HL-60/S4 (cell line): ENCODE data around the gene INPP5A.
"Not testable (repeated sequence)": the region's sequence is repeated elsewhere in the genome, so short reads cannot be mapped to it uniquely, and the experiment has no call there.

Experiments used
- in situ Hi-C: fragments of 300-500 bp; cut with MboI; formaldehyde crosslinking; loops from 2 replicates; pipeline ENCODE4 v1.14.3; 2022; ENCODE audit warnings: low sequenced_read_pairs

The INPP5A gene, protein sequence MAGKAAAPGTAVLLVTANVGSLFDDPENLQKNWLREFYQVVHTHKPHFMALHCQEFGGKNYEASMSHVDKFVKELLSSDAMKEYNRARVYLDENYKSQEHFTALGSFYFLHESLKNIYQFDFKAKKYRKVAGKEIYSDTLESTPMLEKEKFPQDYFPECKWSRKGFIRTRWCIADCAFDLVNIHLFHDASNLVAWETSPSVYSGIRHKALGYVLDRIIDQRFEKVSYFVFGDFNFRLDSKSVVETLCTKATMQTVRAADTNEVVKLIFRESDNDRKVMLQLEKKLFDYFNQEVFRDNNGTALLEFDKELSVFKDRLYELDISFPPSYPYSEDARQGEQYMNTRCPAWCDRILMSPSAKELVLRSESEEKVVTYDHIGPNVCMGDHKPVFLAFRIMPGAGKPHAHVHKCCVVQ

DNA sequence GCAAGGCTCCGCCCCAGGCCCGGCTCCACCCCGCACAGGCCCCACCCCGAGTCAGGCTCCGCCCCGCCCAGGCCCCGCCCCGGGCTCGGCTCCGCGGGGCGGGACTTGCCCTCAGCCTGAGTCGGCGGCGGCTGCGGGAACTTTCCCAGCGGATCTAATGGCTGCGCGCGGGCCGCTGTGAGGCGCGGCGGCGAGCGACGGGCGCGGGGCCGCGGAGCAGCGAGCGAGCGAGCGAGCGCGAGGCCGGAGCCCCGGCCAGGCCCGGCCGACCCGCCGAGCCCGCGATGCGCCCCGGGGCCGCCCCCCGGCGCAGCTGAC lies at the start of gene INPP5A:
Gene INPP5A, plus strand, starts transcription at position 104 of the 318 bp plus-strand sequence. CDS start 310 bp downstream, outside the sequence.
- in situ Hi-C loops, result no loop called here

DNA sequence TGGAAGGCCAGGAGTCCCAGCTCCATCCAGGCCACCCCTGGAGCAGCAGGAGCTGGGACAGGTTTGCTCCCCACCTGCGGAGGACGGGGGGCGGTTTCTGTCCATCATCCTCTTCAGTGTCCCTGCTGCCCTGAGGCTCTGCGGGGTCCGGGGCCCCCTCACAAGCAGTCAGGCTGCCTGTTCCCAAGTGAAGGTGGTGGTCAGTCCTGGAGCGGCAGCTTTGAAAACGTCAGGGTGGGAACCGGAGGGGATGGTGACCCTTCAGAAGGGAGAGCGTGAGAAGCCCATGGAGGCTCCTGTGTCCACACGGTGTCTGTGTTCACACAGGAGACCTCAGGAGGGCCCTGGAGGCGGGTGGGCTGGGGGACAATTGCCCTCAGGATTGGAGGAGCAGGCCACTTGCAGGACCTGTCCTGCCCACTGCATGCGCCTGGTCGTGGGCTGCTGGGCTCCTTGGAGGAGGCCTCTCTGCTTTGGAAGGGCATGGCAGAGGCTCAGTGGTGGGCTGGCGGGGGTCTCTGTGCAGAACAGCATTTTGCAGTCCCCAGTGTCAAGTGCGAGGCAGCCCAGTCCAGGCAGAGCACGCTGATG lies 49.3 kb upstream of the INPP5A start:
- in situ Hi-C loops, result no loop called here

DNA sequence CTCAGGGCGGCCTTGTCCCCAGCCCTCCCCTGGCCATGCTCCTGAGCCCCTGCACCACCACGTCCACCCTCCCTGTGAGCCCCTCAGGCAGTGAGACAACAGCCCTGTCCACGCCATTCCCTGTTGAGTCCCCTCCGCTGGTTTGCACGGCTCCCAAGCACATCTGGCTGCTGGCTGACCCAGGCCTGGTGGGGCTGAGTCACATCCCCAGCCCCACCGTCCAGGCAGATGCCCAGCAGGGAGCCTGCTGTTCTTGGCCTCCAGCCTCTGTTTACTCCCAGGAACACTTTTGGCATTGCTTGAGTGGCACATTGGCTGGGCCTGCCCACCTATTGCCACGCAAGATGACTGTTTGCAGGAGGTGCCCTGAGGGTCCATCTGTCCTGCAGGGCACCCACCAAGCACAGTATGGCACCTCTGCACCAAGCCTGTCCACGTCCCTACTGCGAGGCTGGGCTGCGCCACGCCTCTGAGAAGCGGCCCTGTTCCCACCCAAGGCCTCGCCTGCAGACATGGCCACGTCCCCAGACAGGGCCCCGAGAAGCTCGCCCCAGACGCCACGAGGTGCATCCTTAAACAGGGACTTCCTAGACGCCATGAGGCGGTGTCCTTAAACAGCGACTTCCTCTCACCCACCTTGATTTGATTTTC lies 48.4 kb upstream of the INPP5A start:
- in situ Hi-C loops, result no loop called here

DNA sequence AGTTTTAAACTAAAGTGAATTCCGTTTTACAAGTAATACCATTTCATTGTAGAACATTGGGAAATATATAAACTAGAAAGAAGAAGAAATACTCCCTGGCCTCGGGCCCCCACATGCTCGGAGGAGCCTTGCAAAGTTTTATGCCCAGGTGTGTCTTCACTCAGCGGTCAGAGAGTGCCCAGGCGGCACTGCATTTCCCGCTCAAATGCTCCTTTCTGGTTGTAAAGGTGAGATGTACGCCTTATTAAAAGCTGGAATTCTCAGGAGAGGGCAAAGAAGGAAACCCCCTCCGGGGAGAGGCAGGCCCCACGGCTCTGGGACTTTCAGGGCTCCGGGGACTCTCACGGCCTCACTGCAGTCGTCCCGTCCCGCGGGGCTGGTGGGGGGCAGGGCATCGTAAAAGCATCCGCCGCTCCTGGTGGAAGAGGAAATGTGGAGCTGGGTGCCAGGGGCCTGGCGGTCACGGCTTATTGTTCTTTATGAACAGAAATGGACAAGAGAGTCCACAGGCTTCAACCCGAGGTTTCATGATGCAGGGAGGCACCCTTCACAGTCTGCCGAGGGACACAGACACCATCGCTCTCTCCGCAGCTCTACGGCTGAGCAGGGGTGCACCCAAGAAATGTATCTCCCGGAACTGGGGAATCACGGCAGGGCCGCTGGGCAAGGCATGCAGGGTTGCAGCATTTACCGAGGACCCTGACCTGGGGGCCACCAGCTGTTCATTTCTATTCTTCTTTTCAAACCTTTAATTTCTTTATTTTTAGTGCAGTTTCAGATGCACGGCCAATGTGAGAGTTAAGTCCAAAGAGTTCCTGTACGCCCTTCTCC lies 47.7 kb upstream of the INPP5A start:
- in situ Hi-C loops, result no loop called here

DNA sequence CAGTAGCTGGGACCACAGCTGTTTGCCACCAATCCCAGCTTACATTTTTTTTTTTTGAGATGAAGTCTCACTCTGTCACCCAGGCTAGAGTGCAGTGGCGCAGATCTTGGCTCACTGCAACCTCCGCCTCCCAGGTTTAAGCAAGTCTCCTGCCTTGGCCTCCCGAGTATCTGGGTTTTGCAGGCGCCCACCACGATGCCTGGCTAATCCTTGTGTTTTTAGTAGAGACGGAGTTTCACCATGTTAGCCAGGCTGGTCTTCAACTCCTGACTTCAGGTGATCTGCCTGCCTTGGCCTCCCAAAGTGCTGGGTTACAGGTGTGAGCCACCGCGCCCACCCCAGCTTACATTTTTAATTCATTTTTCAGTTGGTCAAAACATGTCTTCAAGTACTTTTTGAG lies 46.1 kb upstream of the INPP5A start:
- in situ Hi-C loops, result not testable (repeated sequence)

DNA sequence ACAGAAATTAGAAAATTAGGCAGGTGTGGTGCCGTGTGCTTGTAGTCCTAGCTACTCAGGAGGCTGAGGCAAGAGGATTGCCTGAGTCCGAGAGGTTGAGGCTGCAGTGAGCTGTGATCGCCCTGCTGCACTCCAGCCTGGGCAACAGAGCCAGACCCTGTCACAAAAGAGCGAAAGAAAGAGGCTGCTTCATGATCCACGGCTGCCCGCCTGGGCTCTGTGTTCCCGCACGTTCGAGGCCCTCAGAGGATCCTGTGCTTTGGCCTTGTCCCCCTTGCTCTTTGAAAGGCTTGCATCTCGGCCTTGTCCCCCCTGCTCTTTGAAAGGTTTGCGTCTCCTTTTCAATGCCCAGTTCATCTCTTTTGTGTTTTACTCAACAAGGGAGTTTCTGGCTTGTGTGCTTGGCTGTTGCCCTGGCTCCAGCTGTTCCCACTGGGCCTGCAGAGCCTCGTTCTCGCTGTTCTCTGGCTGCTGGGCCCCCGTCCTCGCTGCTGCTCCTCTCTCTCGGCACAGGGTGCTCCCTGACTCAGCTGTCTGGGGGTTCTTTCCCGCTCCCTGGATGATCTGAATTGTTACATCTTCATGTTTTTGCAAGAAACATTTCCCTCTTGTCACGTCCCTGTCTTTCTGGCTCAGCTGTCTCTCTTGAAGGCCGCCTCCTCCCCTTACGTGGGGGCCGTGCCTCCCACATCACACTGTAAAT lies 45.1 kb upstream of the INPP5A start:
- in situ Hi-C loops, result no loop called here

DNA sequence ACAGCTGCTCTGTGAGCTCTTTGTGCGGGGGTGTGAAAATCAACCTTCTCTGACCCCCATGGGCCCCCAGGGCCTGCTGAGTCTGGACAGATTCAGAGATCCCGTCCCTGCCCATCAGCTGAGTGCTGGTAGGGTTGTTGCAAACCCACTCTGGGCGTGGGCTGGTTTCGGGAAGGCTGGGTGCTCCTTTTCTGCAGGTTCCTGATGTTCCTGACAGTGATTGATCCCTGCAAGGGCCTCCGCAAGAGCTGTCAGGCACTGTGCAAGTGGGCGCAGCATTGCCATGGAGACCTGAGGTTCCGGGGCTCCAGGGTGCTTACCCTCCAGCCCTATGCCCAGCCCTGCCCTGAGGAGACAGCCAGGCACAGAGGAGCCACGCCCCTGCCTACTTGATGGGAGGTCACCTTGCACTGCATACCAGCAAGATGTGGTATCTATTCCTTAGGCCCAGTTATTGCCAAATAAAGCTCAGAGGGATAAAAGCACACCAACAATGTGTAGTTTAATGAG lies 44.3 kb upstream of the INPP5A start:
- in situ Hi-C loops, result no loop called here

DNA sequence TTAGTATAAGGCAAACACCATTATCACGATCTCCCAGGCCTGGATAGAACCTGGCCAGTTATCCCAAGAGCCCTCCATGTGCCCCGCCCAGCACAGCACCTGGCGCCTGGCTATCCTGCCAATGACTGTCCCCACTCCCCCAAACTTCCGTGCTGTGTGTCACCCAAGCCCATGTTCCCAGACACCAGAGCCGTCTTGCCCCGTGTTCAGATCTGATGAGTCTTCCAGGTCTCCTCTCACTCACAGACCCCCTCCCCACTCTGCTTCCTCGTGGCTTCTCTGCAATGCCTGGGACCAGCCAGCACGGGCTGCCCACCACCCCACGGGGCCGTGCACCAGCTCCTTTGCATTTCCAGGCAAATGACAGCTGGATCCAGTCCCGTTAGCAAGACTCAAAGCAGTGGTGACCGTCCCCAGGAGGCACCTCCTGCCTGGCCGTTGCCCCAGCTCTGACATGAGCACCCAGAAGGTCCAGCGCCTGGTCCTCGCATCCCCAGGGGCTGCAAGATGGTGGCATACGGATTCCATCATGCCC lies 43.8 kb upstream of the INPP5A start:
- in situ Hi-C loops, result no loop called here

DNA sequence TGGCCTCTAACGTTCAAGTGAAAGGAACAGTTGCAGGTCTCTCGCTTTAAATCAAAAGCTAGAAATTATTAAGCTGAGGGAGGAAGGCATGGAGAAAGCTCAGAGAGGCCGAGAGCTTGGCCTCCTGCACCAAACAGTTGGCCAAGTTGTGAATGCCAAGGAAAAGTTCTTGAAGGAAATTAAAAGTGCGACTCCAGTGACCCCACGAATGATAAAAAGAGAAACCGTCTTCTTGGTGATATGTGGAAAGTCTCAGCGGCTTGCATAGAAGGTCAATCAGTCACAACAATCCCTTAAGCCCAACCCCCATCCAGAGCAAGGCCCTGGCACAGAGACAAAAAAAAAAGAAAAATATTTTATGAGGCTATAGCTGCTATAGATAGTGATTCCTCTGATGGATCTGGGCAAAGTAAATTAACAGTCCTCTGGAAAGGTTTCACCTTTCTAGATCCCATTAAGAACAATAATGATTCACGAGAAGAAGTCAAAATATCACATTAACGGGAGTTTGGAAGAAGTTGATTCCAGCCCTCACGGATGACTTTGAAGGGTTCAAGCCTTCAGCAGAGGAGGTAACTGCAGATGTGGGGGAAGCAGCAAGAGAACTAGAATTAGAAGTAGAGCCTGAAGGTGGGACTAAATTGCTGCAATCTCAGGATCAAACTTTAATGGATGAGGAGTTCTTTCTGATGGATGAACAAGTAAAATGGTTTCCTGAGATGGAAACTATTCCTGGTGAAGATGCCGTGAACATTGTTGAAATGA lies 42.5 kb upstream of the INPP5A start:
- in situ Hi-C loops, result no loop called here

DNA sequence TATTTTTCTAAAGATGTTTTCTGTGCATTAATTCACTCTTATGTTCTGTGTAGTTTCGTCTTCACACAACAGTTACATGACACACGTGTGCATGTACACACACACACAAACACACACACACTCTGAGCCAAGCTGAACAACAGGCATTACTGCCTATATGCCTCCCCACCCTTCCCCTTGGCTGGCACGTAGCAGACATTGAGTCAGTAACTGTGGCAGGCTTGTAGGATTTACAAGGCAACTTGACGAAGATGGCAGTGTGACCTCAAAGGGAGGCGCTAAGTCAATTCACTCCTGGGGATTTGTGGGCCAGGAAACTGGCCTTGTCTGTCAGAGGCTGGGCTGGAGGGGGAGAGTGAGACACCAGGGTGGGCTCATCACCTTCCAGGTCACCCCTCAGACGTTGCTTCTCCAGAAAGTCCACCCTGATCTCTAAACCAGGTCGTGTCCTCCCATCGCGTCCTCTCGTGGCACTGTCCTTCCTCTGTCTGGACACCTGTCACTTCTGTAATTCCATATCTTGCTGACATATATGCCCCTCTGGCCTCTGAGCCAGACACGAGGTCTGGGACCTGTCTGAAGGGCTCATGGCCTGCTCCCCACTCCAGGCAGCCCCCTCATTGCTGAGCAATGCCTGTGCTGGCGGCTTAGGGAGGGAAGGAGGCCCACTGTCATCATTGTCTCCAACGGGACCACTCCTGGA lies 41.1 kb upstream of the INPP5A start:
- in situ Hi-C loops, result no loop called here

DNA sequence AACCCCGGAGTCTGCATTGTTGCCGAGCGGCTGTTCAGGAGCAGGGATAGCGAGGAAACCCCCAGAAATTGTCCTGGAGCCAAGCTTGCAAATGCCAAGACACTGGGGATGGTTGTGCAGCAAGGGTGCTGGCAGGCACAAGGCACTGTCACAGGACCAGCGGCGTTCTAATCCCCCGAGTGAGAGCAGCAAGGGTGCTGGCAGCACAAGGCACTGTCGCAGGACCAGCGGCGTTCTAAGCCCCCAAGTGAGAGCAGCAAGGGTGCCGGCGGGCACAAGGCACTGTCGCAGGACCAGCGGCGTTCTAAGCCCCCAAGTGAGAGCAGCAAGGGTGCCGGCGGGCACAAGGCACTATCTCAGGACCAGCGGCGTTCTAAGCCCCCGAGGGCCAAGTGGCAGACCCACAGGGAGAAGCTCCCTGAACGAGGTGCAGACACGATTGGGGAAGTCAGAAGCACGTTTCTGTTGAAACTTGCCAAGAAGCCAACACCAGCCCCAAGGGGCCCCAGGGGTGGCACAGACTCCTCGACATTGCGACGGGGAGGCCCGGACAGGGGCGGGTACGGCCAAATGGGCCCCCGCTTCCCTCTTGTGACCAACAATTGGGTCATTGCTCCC lies 40.4 kb upstream of the INPP5A start:
- in situ Hi-C loops, result no loop called here

DNA sequence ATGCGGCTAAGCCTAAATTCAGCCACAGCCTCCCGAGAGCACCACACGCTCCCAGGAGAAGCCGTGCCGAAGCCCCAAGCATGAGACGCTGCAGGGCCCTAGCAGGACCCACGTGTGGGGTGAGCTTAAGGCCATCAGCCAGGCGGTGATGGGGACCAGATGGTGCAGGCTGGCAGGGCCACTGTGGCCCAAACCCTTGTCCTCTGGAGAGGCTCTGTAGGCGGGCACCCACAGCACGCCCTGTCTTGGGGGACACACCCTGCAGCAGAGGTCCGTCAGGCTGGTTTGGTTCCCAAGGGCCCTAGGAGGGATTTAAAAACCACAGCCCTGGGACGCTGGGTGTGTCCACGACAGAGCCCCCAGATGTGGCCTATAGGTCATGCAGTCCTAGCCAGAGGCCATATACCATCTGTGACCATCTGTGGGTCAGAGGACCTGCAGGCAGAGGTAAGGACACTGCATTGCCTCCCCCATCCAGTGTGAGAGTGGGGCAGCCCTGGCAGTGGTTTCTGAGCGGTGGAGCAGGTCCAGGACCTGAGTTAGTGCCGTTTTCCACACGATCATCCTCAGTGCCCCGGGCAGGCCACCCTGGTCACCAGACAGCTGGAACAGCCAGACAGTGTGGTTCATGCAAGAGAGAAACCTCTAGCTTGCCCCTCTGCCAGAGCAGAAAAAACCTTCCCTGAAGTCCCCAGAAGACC lies 39.6 kb upstream of the INPP5A start:
- in situ Hi-C loops, result no loop called here

DNA sequence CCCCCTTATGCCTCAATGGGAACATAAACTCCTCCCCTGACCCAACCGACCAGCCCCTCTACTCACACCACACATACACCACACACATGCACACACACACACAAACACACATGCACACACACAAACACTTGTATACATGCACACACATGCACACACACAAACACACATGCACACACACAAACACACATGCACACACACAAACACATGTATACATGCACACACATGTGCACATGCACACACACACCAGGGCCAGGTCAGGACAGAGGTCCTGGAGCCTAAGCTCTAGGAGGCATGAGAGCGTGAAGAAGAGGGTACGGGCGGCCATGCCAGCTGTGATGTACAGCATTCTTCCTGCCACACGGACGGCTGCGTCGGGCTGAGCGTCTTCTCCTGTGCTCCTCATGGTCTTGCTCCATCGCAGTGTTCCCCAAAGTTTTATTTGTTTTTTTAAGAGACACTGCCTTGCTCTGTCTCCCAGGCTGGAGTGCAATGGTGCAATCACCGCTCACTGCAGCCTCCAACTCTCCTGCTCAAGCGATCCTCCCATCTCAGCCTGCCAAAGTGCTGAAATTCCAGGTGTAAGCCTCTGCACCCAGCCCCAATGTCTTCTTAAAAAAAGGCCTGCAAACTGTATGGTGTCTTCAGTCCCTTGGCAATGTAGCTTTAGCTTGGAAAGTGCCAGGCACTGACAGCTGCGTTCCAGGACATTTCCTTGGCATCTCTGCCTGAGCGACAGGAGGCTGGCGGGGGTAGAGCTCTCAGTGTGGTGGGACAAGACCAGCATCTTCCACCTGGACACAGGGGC lies 38.8 kb upstream of the INPP5A start:
- in situ Hi-C loops, result no loop called here

DNA sequence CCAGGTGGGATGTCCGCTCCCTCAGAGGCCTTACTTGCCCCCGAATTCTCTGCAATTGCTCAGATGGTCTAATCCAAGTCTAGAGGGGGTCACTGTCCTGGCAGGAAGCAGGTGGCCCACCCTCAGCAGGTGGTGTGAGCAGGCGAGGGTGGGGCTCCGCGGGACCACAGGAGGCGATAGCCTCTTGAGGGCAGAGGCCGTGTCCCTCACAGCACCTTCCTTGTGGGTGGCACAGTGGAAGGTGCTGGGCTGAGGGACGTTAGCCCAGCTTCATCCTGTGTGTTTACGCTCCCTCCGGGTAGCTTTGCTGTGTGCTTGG lies 38.3 kb upstream of the INPP5A start:
- in situ Hi-C loops, result no loop called here

DNA sequence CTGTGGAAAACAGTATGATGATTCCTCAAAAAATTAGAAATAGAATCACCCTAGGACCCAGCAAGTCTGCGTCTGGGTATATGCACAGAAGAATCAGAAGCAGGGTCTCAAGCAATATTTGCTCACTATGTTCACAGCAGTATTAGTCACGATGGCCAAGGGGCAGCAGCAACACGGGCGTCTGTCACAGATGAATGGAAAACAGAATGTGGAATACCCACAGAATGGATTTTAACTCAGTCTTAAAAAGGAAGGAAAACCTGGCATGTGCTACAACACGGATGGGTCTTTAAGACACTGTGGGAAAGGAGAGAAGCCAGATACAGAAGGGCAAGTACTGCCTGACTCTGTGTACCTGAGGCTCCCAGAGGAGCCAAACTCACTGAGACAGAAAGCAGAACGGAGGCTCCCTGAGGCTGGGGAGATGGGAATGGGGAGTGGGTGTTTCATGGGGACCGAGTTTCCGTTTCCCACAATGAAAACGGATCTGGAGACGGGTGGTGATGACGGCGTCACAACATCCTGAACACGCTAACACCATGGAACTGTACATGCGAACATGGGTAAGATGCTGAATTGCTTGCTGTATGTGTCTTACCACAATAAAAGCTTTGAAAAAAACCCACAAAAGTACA lies 36.7 kb upstream of the INPP5A start:
- in situ Hi-C loops, result no loop called here

DNA sequence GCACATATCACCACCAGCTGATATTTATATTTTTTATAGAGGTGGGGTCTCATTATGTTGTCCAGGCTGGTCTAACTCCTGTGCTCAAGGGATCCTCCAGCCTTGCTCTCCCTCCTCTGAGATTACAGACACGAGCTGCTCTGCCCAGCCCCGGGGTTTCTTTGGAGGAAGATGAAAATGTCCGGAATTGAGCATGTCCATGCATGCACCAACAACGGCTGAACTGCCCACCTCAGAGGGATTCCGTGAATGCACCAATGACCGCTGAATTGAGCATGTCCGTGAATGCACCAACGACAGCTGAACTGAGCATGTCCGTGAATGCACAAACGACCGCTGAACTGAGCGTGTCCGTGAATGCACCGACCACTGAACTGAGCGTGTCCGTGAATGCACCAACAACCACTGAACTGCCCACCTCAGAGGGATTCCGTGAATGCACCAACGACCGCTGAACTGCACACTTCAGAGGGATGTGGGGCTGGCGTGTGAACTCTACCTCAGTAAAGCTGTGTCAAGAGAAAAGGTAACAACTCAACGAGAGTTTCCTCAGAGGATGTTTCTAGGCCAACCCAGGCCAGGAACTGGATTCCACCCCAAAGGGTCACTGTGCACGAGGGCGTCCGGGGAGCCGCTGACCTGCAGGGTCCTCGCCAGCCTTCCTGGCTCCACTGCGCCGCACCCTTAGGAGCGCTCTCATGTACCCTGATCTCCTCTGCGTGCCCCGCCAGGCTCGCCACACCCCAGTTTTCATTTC lies 34.9 kb upstream of the INPP5A start:
- in situ Hi-C loops, result no loop called here
